ENCODE data around the gene GNG10. TPM values are rescaled to one million over a fixed set of nuclear protein-coding genes. Genes with fewer than 3 reads are reported as not detected.
"Not testable (repeated sequence)": the region's sequence is repeated elsewhere in the genome, so short reads cannot be mapped to it uniquely, and the experiment has no call there.

The GNG10 gene
- total RNA-seq, 2 donors from 2014 or later: 12.6 to 27.3 TPM

- H3K36me3 ChIP-seq: no peaks in the 10 kb centered on the region
- intact Hi-C loops (cut with DNase I): no loop called here
- no peak overlapping the region for H3K9ac ChIP-seq (ENCODE audit: low read depth in 2 of 2, low read length in 2 of 2)
- no peak overlapping the region for H3K27ac ChIP-seq
- no peaks in the 10 kb centered on the region for H3K4me1 ChIP-seq
- no peak for DNase-seq
- no peak for TF ChIP-seq CTCF (IDR thresholded peaks at IDR 0.05)
- no peak overlapping the region for H3K4me3 ChIP-seq
- H3K27me3 ChIP-seq: no peaks in the 10 kb centered on the region
- H3K9me3 ChIP-seq: no peaks in the 10 kb centered on the region
Observed at GRCh38 chr9:111663301-111663823, 2.0 kb downstream of the GNG10 start.

GRCh38 chr9:111668026-111668573 lies 6.7 kb downstream of the GNG10 start:
- Histone ChIP-seq H3K4me1 (no peaks in the 10 kb centered on the region), H3K36me3 (no peaks in the 10 kb centered on the region), H3K9ac (ENCODE audit: low read depth in 2 of 2, low read length in 2 of 2) (no peak overlapping the region), H3K4me3 (no peak overlapping the region), H3K27ac (no peak overlapping the region), H3K9me3 (no peaks in the 10 kb centered on the region), H3K27me3 (no peaks in the 10 kb centered on the region)
- DNase-seq: no peak
- intact Hi-C loops (cut with DNase I): no loop called here
- TF ChIP-seq CTCF (IDR thresholded peaks at IDR 0.05): no peak

GRCh38 chr9:111668601-111669000 lies 7.2 kb downstream of the GNG10 start:
- H3K36me3 ChIP-seq; H3K9ac ChIP-seq (ENCODE audit: low read depth in 2 of 2, low read length in 2 of 2); DNase-seq; H3K9me3 ChIP-seq; H3K27me3 ChIP-seq; H3K4me3 ChIP-seq; intact Hi-C loops (cut with DNase I); H3K27ac ChIP-seq; H3K4me1 ChIP-seq: not testable (repeated sequence)

GRCh38 chr9:111674319-111674718 lies 12.9 kb downstream of the GNG10 start:
- TF ChIP-seq CTCF (IDR thresholded peaks at IDR 0.05): no peak
- DNase-seq: no peak
- intact Hi-C loops (cut with DNase I): no loop called here
- Histone ChIP-seq H3K4me3 (no peak overlapping the region), H3K9me3 (no peaks in the 10 kb centered on the region), H3K36me3 (no peaks in the 10 kb centered on the region), H3K27me3 (no peaks in the 10 kb centered on the region), H3K9ac (ENCODE audit: low read depth in 2 of 2, low read length in 2 of 2) (no peak overlapping the region), H3K27ac (no peak overlapping the region), H3K4me1 (no peaks in the 10 kb centered on the region)

GRCh38 chr9:111676116-111676515 lies 14.7 kb downstream of the GNG10 start:
- H3K4me3 ChIP-seq: no peak overlapping the region
- no peaks in the 10 kb centered on the region for H3K4me1 ChIP-seq
- H3K27me3 ChIP-seq: no peaks in the 10 kb centered on the region
- no peak for TF ChIP-seq CTCF (IDR thresholded peaks at IDR 0.05)
- H3K9me3 ChIP-seq: no peaks in the 10 kb centered on the region
- no peak overlapping the region for H3K27ac ChIP-seq
- no peaks in the 10 kb centered on the region for H3K36me3 ChIP-seq
- DNase-seq: no peak
- H3K9ac ChIP-seq (ENCODE audit: low read depth in 2 of 2, low read length in 2 of 2): no peak overlapping the region
- intact Hi-C loops (cut with DNase I): no loop called here

GRCh38 chr9:111678293-111678692 lies 16.9 kb downstream of the GNG10 start:
- DNase-seq: no peak
- H3K27ac ChIP-seq: no peak overlapping the region

More at GRCh38 chr9:111678293-111678692, 16.9 kb downstream of the GNG10 start:
- Histone ChIP-seq H3K9ac (ENCODE audit: low read depth in 2 of 2, low read length in 2 of 2) (no peak overlapping the region), H3K36me3 (no peaks in the 10 kb centered on the region), H3K4me3 (no peak overlapping the region), H3K27me3 (no peaks in the 10 kb centered on the region), H3K4me1 (no peaks in the 10 kb centered on the region), H3K9me3 (no peaks in the 10 kb centered on the region)
- no peak for TF ChIP-seq CTCF (IDR thresholded peaks at IDR 0.05)
- intact Hi-C loops (cut with DNase I): no loop called here

Measured in colonic mucosa (tissue), 4 donors.